NCI-H2196 (cell line): ENCODE measurements around the gene PTPN3.

Experiments used
- DNase-seq: peaks from one replicate; lab custom pipeline; 2025; ENCODE audit not compliant: unreplicated experiment; lab: John Stamatoyannopoulos, UW

Gene PTPN3

DNA sequence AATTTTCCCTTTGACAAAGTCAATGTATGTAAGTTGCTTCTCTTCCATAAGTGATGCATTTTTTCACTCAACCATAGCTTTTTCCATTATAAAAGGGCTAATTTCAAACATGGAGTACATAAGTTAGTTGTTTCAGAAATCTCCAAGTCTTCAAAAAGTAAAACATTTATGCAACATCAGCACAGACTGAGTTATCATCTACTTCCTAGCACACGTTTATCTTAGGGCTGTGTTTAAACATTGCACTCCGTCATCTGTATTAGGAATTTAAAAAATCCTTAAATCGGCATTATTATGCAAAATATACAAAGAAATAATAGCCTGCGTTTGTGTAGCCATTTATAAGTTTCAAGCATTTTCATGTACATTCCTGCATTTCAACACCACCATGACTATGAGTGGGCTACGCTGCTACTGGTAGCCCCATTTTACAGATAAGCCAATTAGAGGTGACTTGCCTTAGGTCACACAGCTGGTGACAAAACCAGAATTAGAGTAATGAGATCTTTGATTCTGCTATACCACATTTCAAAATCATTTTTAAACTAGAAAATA, 43.4 kb downstream of the PTPN3 start:
- no peak for DNase-seq

GRCh38 chr9:109454041-109454440, 44.1 kb downstream of the PTPN3 start:
- no peak for DNase-seq

- no peak for DNase-seq
Observed at GRCh38 chr9:109453210-109453842, 44.8 kb downstream of the PTPN3 start.

DNA sequence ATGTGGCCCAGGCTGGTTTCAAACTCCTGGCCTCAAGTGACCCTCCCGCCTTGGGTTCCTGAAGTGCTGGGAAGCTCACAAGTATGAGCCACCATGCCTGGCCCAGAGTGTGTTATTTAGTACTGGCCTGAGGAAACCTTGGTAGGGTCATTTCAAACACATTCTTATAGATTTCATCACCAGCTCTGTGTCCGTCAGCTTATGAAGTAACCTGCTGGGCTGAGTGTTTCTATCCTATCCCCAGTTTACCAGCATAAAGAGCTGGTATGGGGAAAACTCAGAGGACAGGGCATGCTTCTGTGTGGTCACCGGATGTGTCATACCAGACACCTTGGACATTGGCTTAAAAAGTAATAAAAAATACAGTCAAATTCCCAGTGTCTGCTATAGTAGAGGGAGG, 45.3 kb downstream of the PTPN3 start:
- no peak for DNase-seq

DNA sequence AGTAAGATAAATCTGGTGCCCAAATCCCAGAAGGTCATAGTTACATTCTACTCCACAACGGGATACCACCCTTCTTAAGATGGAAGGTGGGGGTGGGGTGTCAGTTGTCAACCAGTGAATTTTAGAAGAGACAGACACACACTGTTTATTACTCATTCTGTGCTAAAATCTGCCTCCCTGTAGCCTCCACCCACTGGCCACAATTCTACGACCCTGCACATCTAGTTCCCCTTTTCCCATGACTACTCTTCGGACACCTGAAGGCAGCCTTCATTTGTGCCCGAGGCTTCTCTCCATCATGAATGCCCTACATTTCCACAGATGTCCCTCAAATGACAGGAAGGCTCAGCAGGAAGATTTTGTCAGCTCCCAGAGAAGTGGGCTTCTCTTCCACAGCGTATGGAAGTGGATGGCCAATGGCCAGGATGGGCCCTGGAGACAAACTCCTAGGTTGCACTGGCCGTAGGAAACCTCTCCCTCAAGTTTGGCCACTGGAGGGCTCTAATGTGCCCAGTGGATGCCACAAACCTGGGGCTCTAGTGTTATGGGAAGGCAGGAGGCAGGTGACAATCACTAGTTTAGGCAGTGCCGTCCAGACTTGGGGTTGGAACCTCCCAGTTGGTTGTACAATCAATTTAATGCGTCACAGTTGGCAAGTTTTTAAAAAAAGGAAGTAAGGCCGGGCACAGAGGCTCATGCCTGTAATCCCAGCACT, 46.6 kb downstream of the PTPN3 start:
- DNase-seq, result no peak

DNA sequence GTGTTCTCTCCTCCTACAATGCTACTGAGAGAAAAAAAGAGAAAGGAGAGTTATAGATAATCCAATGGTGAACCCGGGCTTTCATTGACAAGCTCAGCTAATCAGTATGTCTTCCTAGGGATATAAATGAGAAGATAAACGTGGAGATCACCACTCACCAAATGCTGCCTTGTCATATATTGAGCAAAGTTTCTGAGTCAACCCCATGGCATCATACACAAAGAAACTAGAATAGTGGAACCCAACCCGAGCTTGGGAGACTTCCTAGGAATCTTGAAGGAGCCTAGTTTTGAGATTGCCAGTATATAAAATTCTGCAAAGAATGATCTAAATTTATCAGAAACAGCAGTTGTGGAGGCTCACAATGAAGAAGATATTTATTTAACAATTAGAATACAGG, 47.8 kb downstream of the PTPN3 start:
- DNase-seq, result no peak

DNA sequence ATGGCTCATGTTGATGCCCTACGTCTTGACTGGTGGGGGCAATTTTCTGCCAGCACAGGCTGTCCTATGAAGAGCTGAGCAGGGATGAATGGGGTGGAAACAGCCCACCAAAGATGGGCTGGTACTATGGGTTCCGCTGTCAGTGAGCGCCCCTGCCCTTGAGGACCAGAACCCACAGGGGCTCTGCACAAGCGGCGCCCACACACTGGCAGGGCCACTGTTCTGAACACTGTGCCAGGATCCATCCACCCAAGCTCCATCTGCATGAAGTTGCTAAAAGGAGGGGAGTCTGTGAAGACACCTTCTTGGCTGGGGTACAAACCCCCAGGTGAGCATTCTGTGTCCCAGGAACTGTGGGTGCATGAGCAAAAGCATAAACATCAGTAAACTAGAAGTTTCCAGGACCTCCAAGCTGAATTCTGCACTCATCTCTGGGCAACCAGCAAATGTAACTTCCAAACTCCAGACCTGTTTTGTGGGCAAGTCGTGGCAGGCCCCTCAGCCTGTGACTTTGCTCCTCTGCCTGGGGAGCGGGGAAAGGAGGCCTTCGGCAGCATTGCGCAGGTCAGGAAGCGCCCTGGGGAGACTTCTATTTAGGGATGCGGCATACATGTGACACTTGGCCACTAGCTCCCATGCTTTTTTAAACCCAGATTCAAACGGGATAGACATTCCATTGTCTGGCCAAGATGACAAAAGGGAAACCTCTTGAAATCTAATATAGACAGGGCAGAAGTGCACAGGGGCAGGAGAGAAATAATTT, 48.9 kb downstream of the PTPN3 start:
- no peak for DNase-seq

DNA sequence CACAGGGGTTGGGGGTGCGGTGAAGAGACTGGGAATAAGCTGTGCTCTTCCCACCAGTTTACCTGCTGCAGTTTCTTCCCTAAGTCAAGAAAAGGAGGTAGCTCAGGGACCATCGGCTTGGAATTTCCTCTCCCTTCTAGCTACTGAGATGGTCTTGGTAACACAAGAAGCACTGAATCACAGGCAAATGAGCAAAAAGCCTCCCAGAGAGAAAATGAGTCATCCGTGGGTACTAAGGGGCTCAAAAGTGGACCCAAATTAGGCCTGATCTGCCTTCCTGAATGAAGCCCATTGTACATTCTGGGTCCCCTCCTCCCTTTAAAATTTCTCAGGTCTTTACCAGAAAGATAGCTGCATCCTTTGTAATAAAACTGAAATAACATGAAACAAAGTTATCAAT, 49.9 kb downstream of the PTPN3 start:
- no peak for DNase-seq

DNA sequence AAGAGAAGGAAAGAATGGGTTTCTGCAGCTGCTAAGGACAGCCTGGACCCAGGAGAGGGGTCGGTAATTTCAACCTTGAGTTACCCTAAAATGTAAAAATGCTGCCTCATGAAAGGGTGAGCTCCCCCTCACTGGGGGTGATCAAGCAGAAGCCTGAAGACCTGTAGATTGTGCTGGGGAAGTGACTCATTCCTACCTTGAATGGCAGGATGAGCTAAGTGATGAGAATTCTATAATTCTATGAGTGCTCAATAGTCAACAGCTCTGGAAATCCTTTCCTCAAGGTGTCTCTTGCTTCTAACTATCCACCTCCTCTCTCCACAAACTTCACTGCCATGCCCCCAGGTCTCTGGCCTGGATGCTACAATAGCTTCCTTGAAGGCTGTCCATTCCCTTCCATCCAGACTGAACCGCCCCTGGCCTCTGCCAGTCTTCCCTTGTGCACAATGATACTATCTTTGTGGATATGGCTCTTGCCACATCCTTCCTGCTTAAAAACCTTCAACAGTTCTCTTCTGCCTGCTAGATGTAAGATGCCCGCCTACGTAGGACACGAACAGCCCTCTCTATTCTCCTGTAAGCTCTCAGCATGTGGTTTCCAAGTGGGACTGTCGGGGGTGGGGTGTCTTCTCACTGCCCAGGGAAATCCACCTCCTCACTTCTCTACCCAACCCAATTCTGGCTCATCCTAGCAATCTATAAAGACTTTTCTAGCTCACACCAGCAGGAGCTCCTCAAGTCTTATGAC, 50.6 kb downstream of the PTPN3 start:
- no peak for DNase-seq

GRCh38 chr9:109444771-109445320, 53.3 kb downstream of the PTPN3 start:
- no peak for DNase-seq

DNA sequence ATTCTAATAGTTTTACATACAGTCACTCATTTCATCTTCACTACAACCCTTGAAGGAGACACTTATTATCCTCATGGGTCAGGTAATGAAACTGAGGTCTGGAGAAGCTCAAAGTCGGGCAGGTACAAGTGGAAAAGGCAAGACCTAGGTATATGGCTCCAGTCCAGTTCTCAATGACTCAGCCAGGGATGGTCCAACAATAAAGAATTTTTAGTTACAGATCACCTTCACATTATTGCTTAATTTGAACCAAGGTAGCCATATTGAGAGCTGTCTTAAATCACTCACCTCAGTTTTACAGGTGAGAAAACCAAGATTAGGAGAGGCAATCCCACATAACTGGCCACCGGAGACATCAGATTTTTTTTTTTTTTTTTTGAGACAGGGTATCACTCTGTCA, 55.4 kb downstream of the PTPN3 start:
- DNase-seq, result no peak

DNA sequence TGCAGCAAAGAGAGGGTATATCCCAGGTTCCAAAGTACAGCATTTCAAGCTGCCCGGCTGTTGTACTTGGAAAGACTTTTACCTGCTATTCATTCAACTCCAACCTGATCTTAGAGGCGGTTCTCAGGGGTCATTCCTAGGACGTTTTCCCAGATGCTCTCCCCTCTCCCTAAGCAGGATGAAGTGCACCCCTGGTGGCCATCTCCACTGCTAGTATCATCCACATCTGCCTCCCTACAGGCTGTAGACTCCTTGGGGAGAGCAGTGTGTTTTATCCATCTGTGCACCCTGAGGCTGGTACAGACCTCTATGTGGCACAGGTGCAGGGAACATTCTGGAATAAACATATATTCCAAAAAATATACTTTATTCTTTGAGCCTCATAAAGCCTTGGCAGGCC, 56.8 kb downstream of the PTPN3 start:
- DNase-seq, result no peak

GRCh38 chr9:109440797-109441287, 57.3 kb downstream of the PTPN3 start:
- peak; percentile 78 for DNase-seq

DNA sequence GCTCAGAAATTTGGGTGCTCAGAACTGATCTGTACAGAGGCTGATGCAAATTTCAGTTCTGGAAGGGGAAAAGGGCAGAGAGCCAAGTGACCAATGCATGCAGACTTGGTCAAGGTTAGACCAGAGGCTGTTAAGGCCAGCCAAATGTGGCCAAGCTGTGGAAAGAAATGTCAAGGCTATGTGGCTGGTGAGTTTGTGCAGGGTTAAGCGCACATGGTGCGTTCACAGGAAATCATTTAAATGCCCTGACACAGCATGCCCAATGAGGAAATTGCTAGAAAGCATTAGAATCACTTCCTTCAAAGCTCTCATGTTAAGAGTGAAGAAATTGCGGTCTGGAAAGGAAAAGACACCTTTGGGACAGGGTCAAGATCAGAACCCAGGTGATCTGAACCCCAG, 58.0 kb downstream of the PTPN3 start:
- no peak for DNase-seq

GRCh38 chr9:109439378-109440116, 58.6 kb downstream of the PTPN3 start:
- DNase-seq, result no peak

- no peak for DNase-seq
Observed at GRCh38 chr9:109437286-109437685, 60.8 kb downstream of the PTPN3 start.

DNA sequence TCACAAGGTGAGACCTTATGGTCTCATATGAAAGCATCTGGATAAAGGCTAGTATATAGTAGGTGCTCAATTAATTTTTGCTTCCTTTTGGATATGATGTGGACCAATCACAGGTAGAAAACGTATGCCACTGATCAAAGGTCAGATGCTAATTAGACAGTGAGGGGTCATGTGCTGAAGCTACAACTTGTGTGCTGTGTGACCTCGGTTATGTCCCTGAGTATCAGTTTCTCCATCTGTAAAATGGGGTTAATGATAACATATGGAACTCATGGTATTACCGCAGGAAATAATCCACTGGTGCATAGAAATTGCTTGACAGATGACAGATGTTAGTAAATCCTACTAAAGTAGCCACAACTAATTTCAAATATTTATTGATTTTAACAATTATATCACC, 62.0 kb downstream of the PTPN3 start:
- no peak for DNase-seq

GRCh38 chr9:109433476-109433875, 64.6 kb downstream of the PTPN3 start:
- no peak for DNase-seq

DNA sequence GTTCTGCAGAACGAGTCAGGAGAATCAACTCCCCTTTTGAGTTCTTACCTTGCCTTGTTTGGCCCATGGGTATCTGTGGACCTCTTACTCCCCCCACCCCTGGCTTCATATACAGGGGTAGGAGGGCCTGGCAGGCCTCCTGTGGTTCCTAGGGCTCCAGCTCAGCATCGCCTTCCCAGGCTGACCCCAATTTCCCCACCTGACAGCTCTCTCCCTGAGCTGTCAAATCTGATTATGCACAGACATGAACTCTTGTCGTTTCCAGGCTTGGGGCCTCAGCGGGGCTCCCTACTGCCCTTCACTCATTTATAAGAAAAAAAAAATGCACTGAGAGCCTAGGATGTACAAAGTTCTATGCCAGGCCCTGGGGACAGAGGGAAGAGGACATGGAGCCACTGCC, 67.9 kb downstream of the PTPN3 start:
- DNase-seq, result no peak

DNA sequence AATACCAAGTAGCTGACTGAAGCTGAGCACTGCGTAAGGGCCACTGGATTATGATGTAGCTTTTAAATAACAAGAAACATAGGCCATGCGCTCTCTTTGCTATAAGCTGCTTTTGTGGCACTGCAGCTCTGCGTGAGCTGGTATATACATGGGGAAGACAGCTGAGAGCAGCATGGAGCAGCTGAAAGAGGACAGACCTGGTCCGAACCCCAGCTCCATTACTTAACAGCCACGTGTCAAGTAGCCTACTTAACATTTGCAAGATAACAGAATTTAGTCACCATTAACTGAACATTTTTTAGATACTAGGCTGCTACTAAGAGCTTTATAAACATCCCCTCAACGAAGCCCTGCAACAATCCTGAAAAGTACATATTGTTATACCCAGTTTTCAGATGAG, 69.3 kb downstream of the PTPN3 start:
- no peak for DNase-seq
